MM.1S (cell line): ENCODE measurements around the gene FGGY.

Source experiments
- DNase-seq: peaks from one replicate; pipeline ENCODE4 v3.0.0-alpha.2; 2015
- H2AFZ ChIP-seq: fragments of 300-600 bp; sonication (generic); 2 replicates; pipeline ENCODE4 v1.6.0; 2016; ENCODE audit warnings: antibody characterized with exemption, low read length
- H3F3A ChIP-seq: fragments of 300-600 bp; sonication (generic); 2 replicates; pipeline ENCODE4 v1.6.1; 2016; ENCODE audit warnings: mild to moderate bottlenecking, antibody characterized with exemption, low read length, moderate library complexity, mixed read lengths; ENCODE audit not compliant: insufficient read depth
- H3K27ac ChIP-seq: fragments of 300-600 bp; sonication (generic); 2 replicates; pipeline ENCODE4 v1.5.1; 2016; ENCODE audit warnings: mild to moderate bottlenecking, low read length
- H3K27me3 ChIP-seq: fragments of 300-600 bp; sonication (generic); replicated peaks from 2 replicates; pipeline ENCODE4 v1.6.0; 2016; ENCODE audit warnings: low read length; ENCODE audit not compliant: insufficient read depth
- H3K36me3 ChIP-seq: fragments of 300-600 bp; sonication (generic); replicated peaks from 2 replicates; pipeline ENCODE4 v1.6.1; 2016; ENCODE audit warnings: mild to moderate bottlenecking, low read length, mixed read lengths; ENCODE audit not compliant: insufficient read depth
- H3K4me1 ChIP-seq: fragments of 300-600 bp; sonication (generic); 2 replicates; pipeline ENCODE4 v1.6.1; 2016; ENCODE audit warnings: low read length, mixed read lengths
- H3K4me2 ChIP-seq: fragments of 300-600 bp; sonication (generic); 2 replicates; pipeline ENCODE4 v1.6.0; 2016; ENCODE audit warnings: low read depth, low read length
- H3K4me3 ChIP-seq: fragments of 300-600 bp; sonication (generic); 2 replicates; pipeline ENCODE4 v1.5.1; 2016; ENCODE audit warnings: low read length, mixed read lengths
- H3K79me2 ChIP-seq: fragments of 300-600 bp; sonication (generic); 2 replicates; pipeline ENCODE4 v1.6.1; 2016; ENCODE audit warnings: mixed run types, low read length, mixed read lengths
- H3K9ac ChIP-seq: fragments of 300-600 bp; sonication (generic); 2 replicates; pipeline ENCODE4 v1.6.1; 2016; ENCODE audit warnings: low read length, mixed read lengths
- H3K9me2 ChIP-seq: fragments of 300-600 bp; sonication (generic); replicated peaks from 2 replicates; pipeline ENCODE4 v1.6.1; 2016; ENCODE audit warnings: mild to moderate bottlenecking, low read length, mixed read lengths; ENCODE audit not compliant: insufficient read depth
- H3K9me3 ChIP-seq: fragments of 300-600 bp; sonication (generic); replicated peaks from 2 replicates; pipeline ENCODE4 v1.6.1; 2016; ENCODE audit warnings: mild to moderate bottlenecking, low read length, mixed read lengths; ENCODE audit not compliant: insufficient read depth
- H4K20me1 ChIP-seq: fragments of 300-600 bp; sonication (generic); 2 replicates; pipeline ENCODE4 v1.6.1; 2016; ENCODE audit warnings: mild to moderate bottlenecking, low read length, moderate library complexity, mixed read lengths; ENCODE audit not compliant: insufficient read depth
- EZH2 ChIP-seq: fragments of 300-600 bp; sonication (generic); optimal IDR thresholded peaks from 2 replicates; pipeline ENCODE3; 2017; ENCODE audit warnings: low read depth, mild to moderate bottlenecking, antibody characterized with exemption, low read length, mixed read lengths
- EZH2phosphoT487 ChIP-seq: fragments of 300-600 bp; sonication (generic); IDR thresholded peaks from 2 replicates; pipeline ENCODE4 v1.6.1; 2018; ENCODE audit warnings: antibody characterized with exemption, low read length
- TF ChIP-seq, protein P1 (sequence below): fragments of 300-600 bp; sonication (generic); IDR thresholded peaks from 2 replicates; pipeline ENCODE4 v1.5.1; 2016; ENCODE audit warnings: antibody characterized with exemption, low read length, mixed read lengths

Gene FGGY

DNA sequence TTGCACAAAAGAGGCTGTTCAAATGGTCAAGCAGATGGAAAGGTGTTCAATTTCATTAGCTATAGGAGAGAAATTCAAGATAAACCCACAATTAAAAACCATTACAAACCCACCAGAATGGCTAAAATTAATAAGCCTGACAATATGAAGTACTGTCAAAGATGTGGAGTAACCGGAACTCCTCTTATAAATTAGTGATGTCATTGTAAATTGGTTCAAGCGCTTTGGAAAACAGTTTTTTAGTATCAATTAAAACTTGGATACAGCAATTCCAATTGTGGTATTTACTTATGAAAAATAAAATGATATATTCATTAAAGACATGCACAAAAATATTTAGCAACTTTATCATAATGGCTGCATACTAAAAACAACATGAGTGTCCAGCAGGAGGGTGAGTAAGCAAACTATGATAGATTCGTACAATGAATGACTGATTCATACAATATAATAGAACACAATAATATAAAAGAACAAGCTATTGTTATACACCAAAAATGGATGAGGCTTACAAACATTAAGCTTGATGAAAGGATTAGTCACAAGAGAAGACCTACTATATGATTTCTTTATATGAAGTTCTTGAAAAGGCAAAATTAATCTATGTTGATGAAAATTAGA lies 38.4 kb upstream of the FGGY start:
- Histone ChIP-seq H3K79me2 (no peaks in the 10 kb centered on the region), H3K9ac (no peak overlapping the region), H4K20me1 (no peaks in the 10 kb centered on the region), H3F3A (no peaks in the 10 kb centered on the region), H3K36me3 (no peaks in the 10 kb centered on the region), H3K4me3 (no peak overlapping the region), H3K27me3 (no peaks in the 10 kb centered on the region), H3K9me2 (no peaks in the 10 kb centered on the region), H3K4me2 (no peak overlapping the region), H3K4me1 (no peaks in the 10 kb centered on the region), H3K9me3 (no peaks in the 10 kb centered on the region), H2AFZ (no peak overlapping the region), H3K27ac (no peak overlapping the region)
- TF ChIP-seq EZH2phosphoT487 (no peak), EZH2 (no peak)
- TF ChIP-seq, protein P1, sequence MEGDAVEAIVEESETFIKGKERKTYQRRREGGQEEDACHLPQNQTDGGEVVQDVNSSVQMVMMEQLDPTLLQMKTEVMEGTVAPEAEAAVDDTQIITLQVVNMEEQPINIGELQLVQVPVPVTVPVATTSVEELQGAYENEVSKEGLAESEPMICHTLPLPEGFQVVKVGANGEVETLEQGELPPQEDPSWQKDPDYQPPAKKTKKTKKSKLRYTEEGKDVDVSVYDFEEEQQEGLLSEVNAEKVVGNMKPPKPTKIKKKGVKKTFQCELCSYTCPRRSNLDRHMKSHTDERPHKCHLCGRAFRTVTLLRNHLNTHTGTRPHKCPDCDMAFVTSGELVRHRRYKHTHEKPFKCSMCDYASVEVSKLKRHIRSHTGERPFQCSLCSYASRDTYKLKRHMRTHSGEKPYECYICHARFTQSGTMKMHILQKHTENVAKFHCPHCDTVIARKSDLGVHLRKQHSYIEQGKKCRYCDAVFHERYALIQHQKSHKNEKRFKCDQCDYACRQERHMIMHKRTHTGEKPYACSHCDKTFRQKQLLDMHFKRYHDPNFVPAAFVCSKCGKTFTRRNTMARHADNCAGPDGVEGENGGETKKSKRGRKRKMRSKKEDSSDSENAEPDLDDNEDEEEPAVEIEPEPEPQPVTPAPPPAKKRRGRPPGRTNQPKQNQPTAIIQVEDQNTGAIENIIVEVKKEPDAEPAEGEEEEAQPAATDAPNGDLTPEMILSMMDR, result no peak
- DNase-seq, result no peak

GRCh38 chr1:59261537-59261936 lies 35.4 kb upstream of the FGGY start:
- no peaks in the 10 kb centered on the region for H3K79me2 ChIP-seq
- no peak overlapping the region for H3K4me3 ChIP-seq
- no peak for DNase-seq

DNA sequence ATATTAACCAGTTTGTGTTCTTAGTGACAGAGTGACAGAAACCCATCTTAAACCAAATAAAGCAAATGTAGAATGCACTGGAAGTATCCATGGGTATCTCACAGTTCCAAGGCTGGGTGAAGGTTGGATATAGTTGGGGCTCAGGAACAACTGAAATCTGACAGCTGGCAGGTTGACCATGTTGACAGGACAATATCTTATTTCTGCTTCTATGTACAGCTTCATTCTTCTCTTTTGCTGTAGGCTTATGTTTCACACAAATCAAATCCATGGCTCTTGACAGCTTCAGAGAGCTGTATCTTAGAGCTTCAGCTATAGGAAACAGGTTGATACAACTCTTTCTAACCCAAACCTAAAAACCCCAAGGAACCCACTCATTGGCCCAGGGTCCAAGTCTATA lies 34.3 kb upstream of the FGGY start:
- no peaks in the 10 kb centered on the region for H3K9me2 ChIP-seq
- no peaks in the 10 kb centered on the region for H3K27me3 ChIP-seq
- H3K4me3 ChIP-seq, result no peak overlapping the region
- no peaks in the 10 kb centered on the region for H3K36me3 ChIP-seq
- TF ChIP-seq EZH2, result no peak
- TF ChIP-seq EZH2phosphoT487, result no peak
- TF ChIP-seq, protein P1, result no peak
- no peaks in the 10 kb centered on the region for H3K79me2 ChIP-seq
- no peaks in the 10 kb centered on the region for H4K20me1 ChIP-seq
- no peak overlapping the region for H3K27ac ChIP-seq
- no peaks in the 10 kb centered on the region for H3K9me3 ChIP-seq
- 0 out of 2 replicates have a peak, but pooled peaks cover 3% of the 10 kb centered on the region for H3F3A ChIP-seq
- H3K4me1 ChIP-seq, result peaks cover 7% of the 10 kb centered on the region
- no peak overlapping the region for H2AFZ ChIP-seq
- no peak overlapping the region for H3K4me2 ChIP-seq
- no peak for DNase-seq
- no peak overlapping the region for H3K9ac ChIP-seq

More at GRCh38 chr1:59261537-59261936, 35.4 kb upstream of the FGGY start:
- Histone ChIP-seq H4K20me1 (no peaks in the 10 kb centered on the region), H3K4me1 (no peaks in the 10 kb centered on the region), H3K4me2 (no peak overlapping the region), H3K36me3 (no peaks in the 10 kb centered on the region), H3K9me2 (no peaks in the 10 kb centered on the region), H3K27ac (no peak overlapping the region), H3K9ac (no peak overlapping the region), H2AFZ (no peak overlapping the region), H3K27me3 (no peaks in the 10 kb centered on the region), H3K9me3 (no peaks in the 10 kb centered on the region), H3F3A (no peaks in the 10 kb centered on the region)
- TF ChIP-seq EZH2phosphoT487, result no peak

DNA sequence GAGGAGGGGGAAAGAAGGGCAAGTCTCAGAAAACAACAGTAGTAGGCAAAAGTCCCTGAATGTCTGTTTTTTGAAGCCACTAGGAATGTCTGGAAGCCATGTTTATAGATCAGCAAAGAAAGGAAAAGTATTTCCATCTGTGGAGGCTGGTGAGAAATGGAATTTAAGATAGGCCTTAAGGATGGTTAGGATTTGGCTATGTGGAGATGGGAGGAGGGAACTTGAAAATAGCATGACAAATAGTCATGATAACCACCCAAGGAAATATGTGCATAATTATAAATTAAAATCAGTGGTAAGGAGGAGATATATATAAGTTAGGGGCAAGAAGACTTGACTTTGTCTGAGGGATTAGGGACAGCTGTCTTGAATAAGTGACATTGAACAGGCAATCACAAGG lies 33.8 kb upstream of the FGGY start:
- no peaks in the 10 kb centered on the region for H3K9me3 ChIP-seq
- no peaks in the 10 kb centered on the region for H3K79me2 ChIP-seq
- H3K36me3 ChIP-seq, result no peaks in the 10 kb centered on the region
- H3K4me1 ChIP-seq, result peaks cover 7% of the 10 kb centered on the region
- no peak for DNase-seq
- no peak overlapping the region for H3K4me3 ChIP-seq
- no peaks in the 10 kb centered on the region for H3K9me2 ChIP-seq
- H4K20me1 ChIP-seq, result no peaks in the 10 kb centered on the region
- no peak overlapping the region for H3K4me2 ChIP-seq
- H3K27ac ChIP-seq, result no peak overlapping the region
- H3K9ac ChIP-seq, result no peak overlapping the region
- TF ChIP-seq EZH2phosphoT487 (no peak), EZH2 (no peak)
- TF ChIP-seq, protein P1, result no peak
- H2AFZ ChIP-seq, result no peak overlapping the region
- H3K27me3 ChIP-seq, result no peaks in the 10 kb centered on the region
- H3F3A ChIP-seq, result 0 out of 2 replicates have a peak, but pooled peaks cover 3% of the 10 kb centered on the region
